ENCODE measurements around the gene FAM47C. TPM values are rescaled to one million over a fixed set of nuclear protein-coding genes. Genes with fewer than 3 reads are reported as not detected.
A peak's percentile ranks its signal among the peaks of the same experiment; 100 is the strongest.
"Not testable (repeated sequence)": the region's sequence is repeated elsewhere in the genome, so short reads cannot be mapped to it uniquely, and the experiment has no call there.

Gene FAM47C
- total RNA-seq, 1 donor from 2014 or later = not detected

DNA sequence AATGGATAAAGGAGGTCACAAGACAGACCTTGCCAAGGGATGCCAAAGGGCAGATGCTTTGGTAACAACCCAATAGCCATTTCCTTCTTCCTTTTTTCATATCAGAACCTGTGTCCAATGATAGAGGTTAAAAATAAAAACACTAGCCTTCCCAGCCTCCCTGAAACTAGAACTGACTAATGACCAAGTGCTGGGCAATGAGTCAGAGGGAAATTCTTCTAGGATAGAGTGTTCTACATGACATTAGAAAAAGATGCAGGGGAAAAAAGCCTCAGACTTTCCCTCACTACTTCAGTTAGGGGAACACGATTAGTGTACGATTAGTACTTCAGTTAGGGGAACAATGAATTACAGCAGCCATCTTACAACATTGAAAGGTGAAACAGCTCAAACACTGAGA is 29.3 kb upstream of the FAM47C start:
- TF ChIP-seq, protein P1, sequence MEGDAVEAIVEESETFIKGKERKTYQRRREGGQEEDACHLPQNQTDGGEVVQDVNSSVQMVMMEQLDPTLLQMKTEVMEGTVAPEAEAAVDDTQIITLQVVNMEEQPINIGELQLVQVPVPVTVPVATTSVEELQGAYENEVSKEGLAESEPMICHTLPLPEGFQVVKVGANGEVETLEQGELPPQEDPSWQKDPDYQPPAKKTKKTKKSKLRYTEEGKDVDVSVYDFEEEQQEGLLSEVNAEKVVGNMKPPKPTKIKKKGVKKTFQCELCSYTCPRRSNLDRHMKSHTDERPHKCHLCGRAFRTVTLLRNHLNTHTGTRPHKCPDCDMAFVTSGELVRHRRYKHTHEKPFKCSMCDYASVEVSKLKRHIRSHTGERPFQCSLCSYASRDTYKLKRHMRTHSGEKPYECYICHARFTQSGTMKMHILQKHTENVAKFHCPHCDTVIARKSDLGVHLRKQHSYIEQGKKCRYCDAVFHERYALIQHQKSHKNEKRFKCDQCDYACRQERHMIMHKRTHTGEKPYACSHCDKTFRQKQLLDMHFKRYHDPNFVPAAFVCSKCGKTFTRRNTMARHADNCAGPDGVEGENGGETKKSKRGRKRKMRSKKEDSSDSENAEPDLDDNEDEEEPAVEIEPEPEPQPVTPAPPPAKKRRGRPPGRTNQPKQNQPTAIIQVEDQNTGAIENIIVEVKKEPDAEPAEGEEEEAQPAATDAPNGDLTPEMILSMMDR (IDR thresholded peaks at IDR 0.05) = no peak
- Mint-ChIP-seq H3K27ac (ENCODE audit: unreplicated experiment) (no peak overlapping the region), H3K9me3 (ENCODE audit: low read depth) (peaks cover 8% of the 10 kb centered on the region), H3K27me3 (ENCODE audit: low read depth) (peaks cover 2% of the 10 kb centered on the region), H3K4me3 (ENCODE audit: unreplicated experiment) (no peak overlapping the region), H3K36me3 (ENCODE audit: low read depth) (no peaks in the 10 kb centered on the region), H3K4me1 (ENCODE audit: low read depth) (no peaks in the 10 kb centered on the region)
- DNase-seq (ENCODE audit: low spot score) = no peak

- TF ChIP-seq, protein P1 (IDR thresholded peaks at IDR 0.05) = no peak
- H3K4me3 Mint-ChIP-seq (ENCODE audit: unreplicated experiment) = no peak overlapping the region
Observed at GRCh38 chrX:36983831-36984230, 24.3 kb upstream of the FAM47C start.

GRCh38 chrX:36985416-36986209 is 22.6 kb upstream of the FAM47C start:
- not testable (repeated sequence) for H3K27ac Mint-ChIP-seq (ENCODE audit: unreplicated experiment); H3K27me3 Mint-ChIP-seq (ENCODE audit: low read depth)
- peak overlapping the region; percentile 44 for H3K4me3 Mint-ChIP-seq (ENCODE audit: unreplicated experiment)

More at GRCh38 chrX:36983831-36984230, 24.3 kb upstream of the FAM47C start:
- no peak for DNase-seq (ENCODE audit: low spot score)
- Mint-ChIP-seq H3K4me1 (ENCODE audit: low read depth) (peaks cover 4% of the 10 kb centered on the region), H3K36me3 (ENCODE audit: low read depth) (peaks cover 2% of the 10 kb centered on the region), H3K27me3 (ENCODE audit: low read depth) (peaks cover 8% of the 10 kb centered on the region), H3K27ac (ENCODE audit: unreplicated experiment) (no peak overlapping the region), H3K9me3 (ENCODE audit: low read depth) (peaks cover 12% of the 10 kb centered on the region)

GRCh38 chrX:36986231-36986630 is 21.9 kb upstream of the FAM47C start:
- peaks cover 2% of the 10 kb centered on the region for H3K36me3 Mint-ChIP-seq (ENCODE audit: low read depth)
- TF ChIP-seq, protein P1 (IDR thresholded peaks at IDR 0.05) = no peak
- no peak overlapping the region for H3K27ac Mint-ChIP-seq (ENCODE audit: unreplicated experiment)
- DNase-seq (ENCODE audit: low spot score) = no peak
- no peak overlapping the region for H3K4me3 Mint-ChIP-seq (ENCODE audit: unreplicated experiment)
- H3K4me1 Mint-ChIP-seq (ENCODE audit: low read depth) = peaks cover 4% of the 10 kb centered on the region
- H3K9me3 Mint-ChIP-seq (ENCODE audit: low read depth) = peaks cover 13% of the 10 kb centered on the region
- H3K27me3 Mint-ChIP-seq (ENCODE audit: low read depth) = peaks cover 8% of the 10 kb centered on the region

More at GRCh38 chrX:36985416-36986209, 22.6 kb upstream of the FAM47C start:
- H3K9me3 Mint-ChIP-seq (ENCODE audit: low read depth) = peaks cover 13% of the 10 kb centered on the region
- DNase-seq (ENCODE audit: low spot score); H3K4me1 Mint-ChIP-seq (ENCODE audit: low read depth); H3K36me3 Mint-ChIP-seq (ENCODE audit: low read depth): not testable (repeated sequence)

DNA sequence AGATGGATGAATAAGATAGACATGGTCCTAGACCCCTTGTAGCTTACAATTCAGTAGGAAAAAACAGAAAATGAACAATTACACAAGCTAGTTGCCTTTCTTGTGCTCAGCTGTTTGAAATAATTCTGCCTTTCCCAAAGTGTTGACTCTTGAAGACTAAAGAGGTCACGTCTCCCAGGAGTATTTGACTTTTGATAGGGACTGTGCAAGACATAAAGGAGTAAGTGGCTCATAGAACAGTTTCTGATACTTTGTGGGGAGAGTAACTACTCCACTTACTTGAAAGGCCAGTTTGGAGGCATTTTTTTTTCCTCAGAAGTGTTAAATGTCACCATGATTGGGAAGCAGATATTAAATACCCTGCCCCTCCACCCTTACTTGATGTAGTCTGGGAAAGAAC is 21.0 kb upstream of the FAM47C start:
- not testable (repeated sequence) for DNase-seq (ENCODE audit: low spot score)

GRCh38 chrX:37000140-37000539 is 8.0 kb upstream of the FAM47C start:
- H3K27me3 Mint-ChIP-seq (ENCODE audit: low read depth) = peaks cover 2% of the 10 kb centered on the region
- DNase-seq (ENCODE audit: low spot score) = no peak
- H3K4me3 Mint-ChIP-seq (ENCODE audit: unreplicated experiment) = no peak overlapping the region
- no peaks in the 10 kb centered on the region for H3K36me3 Mint-ChIP-seq (ENCODE audit: low read depth)
- H3K9me3 Mint-ChIP-seq (ENCODE audit: low read depth) = no peaks in the 10 kb centered on the region
- H3K27ac Mint-ChIP-seq (ENCODE audit: unreplicated experiment) = no peak overlapping the region
- TF ChIP-seq, protein P1 (IDR thresholded peaks at IDR 0.05) = no peak
- H3K4me1 Mint-ChIP-seq (ENCODE audit: low read depth) = no peaks in the 10 kb centered on the region

More for the DNA sequence above, 21.0 kb upstream of the FAM47C start:
- not testable (repeated sequence) for H3K27me3 Mint-ChIP-seq (ENCODE audit: low read depth); H3K27ac Mint-ChIP-seq (ENCODE audit: unreplicated experiment); H3K4me1 Mint-ChIP-seq (ENCODE audit: low read depth); H3K4me3 Mint-ChIP-seq (ENCODE audit: unreplicated experiment); H3K36me3 Mint-ChIP-seq (ENCODE audit: low read depth)
- peaks cover 13% of the 10 kb centered on the region for H3K9me3 Mint-ChIP-seq (ENCODE audit: low read depth)

All from chondrocyte (in vitro differentiated cells).